ENCODE measurements around the gene KIAA2012.
A peak's percentile ranks its signal among the peaks of the same experiment; 100 is the strongest.

KIAA2012 gene

DNA sequence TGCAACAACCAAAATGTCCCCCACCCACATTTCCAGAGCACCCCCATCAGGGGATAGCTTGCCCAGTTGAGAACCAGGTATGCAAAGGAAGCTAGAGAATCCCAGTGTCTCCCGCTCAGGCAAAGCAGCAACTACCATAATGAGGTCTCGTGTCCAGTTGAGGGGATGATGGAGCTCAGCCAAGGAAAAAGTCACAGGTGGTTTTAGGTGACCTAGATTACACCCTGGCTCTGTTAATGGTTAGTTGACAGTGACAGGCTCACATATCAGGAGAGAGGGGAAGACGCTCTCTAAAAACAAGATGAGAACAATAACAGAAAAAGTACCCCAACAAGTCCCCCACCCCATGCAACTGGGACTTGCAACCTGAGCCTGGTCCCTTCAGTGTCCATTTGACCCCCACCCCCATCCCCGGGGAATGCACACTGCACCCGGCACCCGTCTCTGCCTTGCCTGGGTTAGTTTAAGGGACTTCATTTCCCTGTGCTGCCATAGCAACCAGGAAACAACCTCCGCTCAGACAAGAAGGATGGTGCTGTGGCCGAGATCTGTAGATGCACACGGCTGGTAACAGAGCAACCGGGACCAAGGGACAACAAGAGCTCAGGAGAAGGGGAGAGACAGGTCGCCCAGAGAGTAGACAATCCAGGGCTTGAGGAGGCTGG lies at the start of gene KIAA2012:
Gene KIAA2012 (plus strand): TSS at position 519 of the 665 bp plus-strand sequence. CDS start 373 bp downstream, outside the sequence.
- DNase-seq (ENCODE audit: low read depth): no peak
- TF ChIP-seq, protein P1, sequence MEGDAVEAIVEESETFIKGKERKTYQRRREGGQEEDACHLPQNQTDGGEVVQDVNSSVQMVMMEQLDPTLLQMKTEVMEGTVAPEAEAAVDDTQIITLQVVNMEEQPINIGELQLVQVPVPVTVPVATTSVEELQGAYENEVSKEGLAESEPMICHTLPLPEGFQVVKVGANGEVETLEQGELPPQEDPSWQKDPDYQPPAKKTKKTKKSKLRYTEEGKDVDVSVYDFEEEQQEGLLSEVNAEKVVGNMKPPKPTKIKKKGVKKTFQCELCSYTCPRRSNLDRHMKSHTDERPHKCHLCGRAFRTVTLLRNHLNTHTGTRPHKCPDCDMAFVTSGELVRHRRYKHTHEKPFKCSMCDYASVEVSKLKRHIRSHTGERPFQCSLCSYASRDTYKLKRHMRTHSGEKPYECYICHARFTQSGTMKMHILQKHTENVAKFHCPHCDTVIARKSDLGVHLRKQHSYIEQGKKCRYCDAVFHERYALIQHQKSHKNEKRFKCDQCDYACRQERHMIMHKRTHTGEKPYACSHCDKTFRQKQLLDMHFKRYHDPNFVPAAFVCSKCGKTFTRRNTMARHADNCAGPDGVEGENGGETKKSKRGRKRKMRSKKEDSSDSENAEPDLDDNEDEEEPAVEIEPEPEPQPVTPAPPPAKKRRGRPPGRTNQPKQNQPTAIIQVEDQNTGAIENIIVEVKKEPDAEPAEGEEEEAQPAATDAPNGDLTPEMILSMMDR (IDR thresholded peaks at IDR 0.05; ENCODE audit: control insufficient read depth, insufficient read depth, low read depth, low read length, missing control alignments): no peak

DNA sequence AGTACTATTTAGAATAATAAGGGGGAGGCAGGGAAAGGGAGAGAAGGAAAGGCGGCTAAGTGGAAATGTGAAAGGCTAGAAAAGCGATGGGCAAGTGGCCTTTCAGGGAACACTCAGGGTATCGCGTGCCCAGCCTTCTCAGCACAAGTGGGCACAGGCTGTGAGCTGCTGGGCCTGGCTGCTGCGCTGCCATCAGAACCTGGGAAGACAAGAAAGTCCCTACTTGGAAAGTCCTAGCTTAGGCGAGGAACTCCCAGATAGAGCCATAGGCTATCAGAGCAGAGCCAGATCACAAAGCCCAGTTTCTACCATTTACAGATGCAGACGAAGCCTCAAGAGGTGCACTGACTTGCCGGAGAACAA lies 49.2 kb upstream of the KIAA2012 start:
- H3K4me3 ChIP-seq (ENCODE audit: control insufficient read depth, low read depth, low read length): no peak overlapping the region
- DNase-seq (ENCODE audit: low read depth): no peak
- TF ChIP-seq, protein P1 (IDR thresholded peaks at IDR 0.05; ENCODE audit: control insufficient read depth, insufficient read depth, low read depth, low read length, missing control alignments): no peak

More for the DNA sequence above, at the start of gene KIAA2012:
- H3K4me3 ChIP-seq (ENCODE audit: control insufficient read depth, low read depth, low read length): no peak within 1 kb of the TSS

GRCh38 chr2:202024871-202025270 lies 48.2 kb upstream of the KIAA2012 start:
- H3K4me3 ChIP-seq (ENCODE audit: control insufficient read depth, low read depth, low read length): no peak overlapping the region
- TF ChIP-seq, protein P1 (IDR thresholded peaks at IDR 0.05; ENCODE audit: control insufficient read depth, insufficient read depth, low read depth, low read length, missing control alignments): no peak
- DNase-seq (ENCODE audit: low read depth): no peak

GRCh38 chr2:202025816-202026215 lies 47.2 kb upstream of the KIAA2012 start:
- DNase-seq (ENCODE audit: low read depth): peak; percentile 71
- TF ChIP-seq, protein P1 (IDR thresholded peaks at IDR 0.05; ENCODE audit: control insufficient read depth, insufficient read depth, low read depth, low read length, missing control alignments): no peak
- H3K4me3 ChIP-seq (ENCODE audit: control insufficient read depth, low read depth, low read length): no peak overlapping the region

DNA sequence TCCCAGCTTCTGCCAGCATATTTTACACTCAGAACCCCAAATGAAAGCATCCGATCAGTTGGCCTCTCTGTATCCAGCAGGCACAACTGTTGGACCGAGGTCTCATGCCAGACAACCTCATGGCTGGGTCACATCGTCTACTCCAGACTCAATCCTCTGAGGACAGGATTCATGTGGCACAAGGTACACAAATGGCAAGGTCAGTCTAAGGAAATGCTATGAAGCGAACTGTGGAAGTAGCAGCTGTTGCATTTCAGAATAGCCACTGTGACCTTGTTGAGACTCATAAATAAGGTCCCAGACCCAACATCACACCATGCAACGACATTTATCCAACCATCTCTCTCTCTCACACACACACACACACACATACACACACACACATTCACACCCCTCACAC lies 46.5 kb upstream of the KIAA2012 start:
- no peak overlapping the region for H3K4me3 ChIP-seq (ENCODE audit: control insufficient read depth, low read depth, low read length)
- TF ChIP-seq, protein P1 (IDR thresholded peaks at IDR 0.05; ENCODE audit: control insufficient read depth, insufficient read depth, low read depth, low read length, missing control alignments): no peak
- no peak for DNase-seq (ENCODE audit: low read depth)

GRCh38 chr2:202030691-202031090 lies 42.4 kb upstream of the KIAA2012 start:
- TF ChIP-seq, protein P1 (IDR thresholded peaks at IDR 0.05; ENCODE audit: control insufficient read depth, insufficient read depth, low read depth, low read length, missing control alignments): no peak
- no peak overlapping the region for H3K4me3 ChIP-seq (ENCODE audit: control insufficient read depth, low read depth, low read length)
- peak; percentile 83 for DNase-seq (ENCODE audit: low read depth)
